H9 (cell line): Measurements from ENCODE around the gene CD79A. TPM values are rescaled to one million over a fixed set of nuclear protein-coding genes. Genes with fewer than 3 reads are reported as not detected.

ENCODE experiments used
- DNase-seq: peaks from one replicate; pipeline ENCODE4 v3.0.0-alpha.2; 2017
- H2AFZ ChIP-seq: one replicate; pipeline ENCODE4 v1.6.1; 2013; ENCODE audit warnings: mild to moderate bottlenecking, low read length, control low read depth, moderate library complexity
- H2AK5ac ChIP-seq: 2 replicates; pipeline ENCODE4 v1.6.1; 2013; ENCODE audit warnings: low read length, control low read depth, mixed read lengths; ENCODE audit not compliant: insufficient read length
- H2BK120ac ChIP-seq: one replicate; pipeline ENCODE4 v1.6.1; 2013; ENCODE audit warnings: low read depth, mild to moderate bottlenecking, low read length, control low read depth, inconsistent platforms; ENCODE audit not compliant: poor library complexity, severe bottlenecking
- H2BK12ac ChIP-seq: 2 replicates; pipeline ENCODE4 v1.6.1; 2013; ENCODE audit warnings: low read length, control low read depth, mixed read lengths, low read depth; ENCODE audit not compliant: insufficient read length
- H2BK15ac ChIP-seq: 2 replicates; pipeline ENCODE4 v1.6.1; 2013; ENCODE audit warnings: low read depth, low read length, control low read depth
- H2BK20ac ChIP-seq: one replicate; pipeline ENCODE4 v1.6.1; 2013; ENCODE audit warnings: low read depth, mild to moderate bottlenecking, low read length, control low read depth, inconsistent platforms; ENCODE audit not compliant: poor library complexity, severe bottlenecking
- H2BK5ac ChIP-seq: 2 replicates; pipeline ENCODE4 v1.6.1; 2013; ENCODE audit warnings: low read length, control low read depth, mixed read lengths; ENCODE audit not compliant: insufficient read length
- H3K14ac ChIP-seq: 2 replicates; pipeline ENCODE4 v1.6.1; 2013; ENCODE audit warnings: low read length, control low read depth; ENCODE audit not compliant: insufficient read depth
- H3K18ac ChIP-seq: 2 replicates; pipeline ENCODE4 v1.6.1; 2013; ENCODE audit warnings: low read depth, mild to moderate bottlenecking, mixed read lengths, low read length, control low read depth; ENCODE audit not compliant: insufficient read length
- H3K23ac ChIP-seq: 2 replicates; pipeline ENCODE4 v1.6.1; 2013; ENCODE audit warnings: low read length, control low read depth, mixed read lengths, low read depth; ENCODE audit not compliant: insufficient read length
- H3K23me2 ChIP-seq: 2 replicates; pipeline ENCODE4 v1.6.1; 2013; ENCODE audit warnings: low read depth, mild to moderate bottlenecking, mixed read lengths, low read length, control low read depth; ENCODE audit not compliant: insufficient read length, poor library complexity, severe bottlenecking
- H3K27ac ChIP-seq: 2 replicates; pipeline ENCODE4 v1.5.1; 2013; ENCODE audit warnings: low read length, control low read depth, mixed read lengths, low read depth; ENCODE audit not compliant: insufficient read length
- H3K27me3 ChIP-seq: 2 replicates; pipeline ENCODE4 v1.6.1; 2013; ENCODE audit warnings: low read length, control low read depth, inconsistent platforms; ENCODE audit not compliant: insufficient read depth
- H3K4ac ChIP-seq: 2 replicates; pipeline ENCODE4 v1.6.1; 2013; ENCODE audit warnings: low read depth, mild to moderate bottlenecking, control low read depth, inconsistent platforms, low read length, moderate library complexity
- H3K4me1 ChIP-seq: 2 replicates; pipeline ENCODE4 v1.6.1; 2013; ENCODE audit warnings: low read length, control low read depth, inconsistent platforms; ENCODE audit not compliant: insufficient read depth
- H3K4me2 ChIP-seq: 2 replicates; pipeline ENCODE4 v1.6.1; 2013; ENCODE audit warnings: low read length, control low read depth, mixed read lengths; ENCODE audit not compliant: insufficient read length, insufficient read depth
- H3K56ac ChIP-seq: 2 replicates; pipeline ENCODE4 v1.6.1; 2013; ENCODE audit warnings: low read depth, mild to moderate bottlenecking, mixed read lengths, low read length, control low read depth; ENCODE audit not compliant: insufficient read length
- H3K79me1 ChIP-seq: 2 replicates; pipeline ENCODE4 v1.6.1; 2013; ENCODE audit warnings: low read depth, mild to moderate bottlenecking, moderate library complexity, low read length, control low read depth, inconsistent platforms; ENCODE audit not compliant: insufficient read depth, poor library complexity, severe bottlenecking
- H3K79me2 ChIP-seq: 2 replicates; pipeline ENCODE4 v1.6.1; 2013; ENCODE audit warnings: low read length, control low read depth, inconsistent platforms; ENCODE audit not compliant: insufficient read depth
- H3K9ac ChIP-seq: 2 replicates; pipeline ENCODE4 v1.6.1; 2013; ENCODE audit warnings: low read length, control low read depth, mixed read lengths; ENCODE audit not compliant: insufficient read length; ENCODE audit errors: extremely low read depth
- H3K9me3 ChIP-seq: one replicate; pipeline ENCODE4 v1.6.1; 2013; ENCODE audit warnings: low read depth, low read length, inconsistent platforms; ENCODE audit not compliant: control insufficient read depth
- H3T11ph ChIP-seq: one replicate; pipeline ENCODE4 v1.6.1; 2013; ENCODE audit warnings: mild to moderate bottlenecking, low read length, control low read depth, inconsistent platforms
- H4K20me1 ChIP-seq: one replicate; pipeline ENCODE4 v1.6.1; 2013; ENCODE audit not compliant: control insufficient read depth, insufficient read length, insufficient read depth
- H4K5ac ChIP-seq: 2 replicates; pipeline ENCODE4 v1.6.1; 2013; ENCODE audit warnings: low read depth, mild to moderate bottlenecking, mixed read lengths, low read length, control low read depth; ENCODE audit not compliant: insufficient read length
- H4K8ac ChIP-seq: replicated peaks from 2 replicates; pipeline ENCODE4 v1.6.1; 2013; ENCODE audit warnings: low read length, control low read depth, mixed read lengths, low read depth; ENCODE audit not compliant: insufficient read length
- H4K91ac ChIP-seq: 2 replicates; pipeline ENCODE4 v1.6.1; 2013; ENCODE audit warnings: low read depth, mild to moderate bottlenecking, moderate library complexity, mixed read lengths, low read length, control low read depth; ENCODE audit not compliant: insufficient read length
- H3K27ac Mint-ChIP-seq, 3 experiments: 2 replicates in 2 of 3; 3 replicates in 1 of 3; pipeline ENCODE4 v1.8.0; 2020 to 2021; ENCODE audit warnings: mixed read lengths in 3 of 3, mild to moderate bottlenecking in 1 of 3, moderate library complexity in 1 of 3
- H3K27me3 Mint-ChIP-seq: 2 replicates; pipeline ENCODE4 v1.8.0; 2021; ENCODE audit warnings: low read depth, mild to moderate bottlenecking, moderate library complexity, mixed read lengths
- H3K36me3 Mint-ChIP-seq, 3 experiments: 2 replicates in 2 of 3; 3 replicates in 1 of 3; pipeline ENCODE4 v1.8.0; 2020 to 2021; ENCODE audit warnings: low read depth in 3 of 3, mixed read lengths in 3 of 3; ENCODE audit not compliant: insufficient read depth in 1 of 3
- H3K4me1 Mint-ChIP-seq, 2 experiments: 2 replicates each; pipeline ENCODE4 v1.8.0; 2020; ENCODE audit warnings: mixed read lengths in 2 of 2
- H3K4me3 Mint-ChIP-seq, 2 experiments: 2 replicates in 1 of 2; 3 replicates in 1 of 2; pipeline ENCODE4 v1.8.0; 2020 to 2021; ENCODE audit warnings: mild to moderate bottlenecking in 2 of 2, mixed read lengths in 2 of 2, moderate library complexity in 1 of 2
- H3K9me3 Mint-ChIP-seq, 2 experiments: 2 replicates in 1 of 2; 3 replicates in 1 of 2; pipeline ENCODE4 v1.8.0; 2020; ENCODE audit warnings: mild to moderate bottlenecking in 2 of 2, mixed read lengths in 2 of 2, moderate library complexity in 1 of 2
- WGBS: extraction: QIAGEN DNeasy Blood & Tissue Kit; methylation state at CpG from one replicate; pipeline ENCODE4 v1.1.7; 2013; ENCODE audit warnings: missing lambda C conversion rate, low lambda C conversion rate, mixed read lengths; ENCODE audit not compliant: insufficient read length; ENCODE audit errors: extremely low coverage; 5-methylcytosine and 5-hydroxymethylcytosine counted together
- total RNA-seq: library from RNA; stranded (reverse); gene quantifications from 2 replicates; pipeline ENCODE4 v1.2.1, GENCODE V29; 2021
- TF ChIP-seq, protein P1 (sequence below): fragments of 200-600 bp; sonication (generic); conservative IDR thresholded peaks from 3 replicates; pipeline ENCODE4 v1.8.0; 2021; ENCODE audit warnings: antibody characterized with exemption, mild to moderate bottlenecking

Gene CD79A
- total RNA-seq, 1 experiment from 2014 or later, result 0.22 TPM

DNA sequence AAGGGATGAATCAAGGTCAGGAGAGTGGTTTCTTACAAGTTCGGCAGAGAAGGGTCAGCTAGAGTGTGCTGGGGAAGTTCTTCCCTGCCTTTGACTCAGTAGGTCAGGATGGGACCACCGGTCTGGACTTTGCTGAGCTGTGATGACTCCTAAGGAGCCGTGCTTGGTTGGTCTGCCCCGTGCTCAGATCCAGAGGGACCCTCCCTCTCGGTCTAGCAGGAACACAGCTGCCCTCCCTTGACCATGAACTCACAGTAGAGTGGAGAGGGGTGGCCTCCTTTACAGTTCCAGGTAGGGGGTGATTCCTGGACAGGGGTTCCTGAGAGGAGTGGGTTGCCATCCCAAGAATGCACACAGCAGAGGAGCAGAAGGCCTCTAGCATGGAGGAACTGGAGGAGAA is 12.7 kb upstream of the CD79A start:
- Histone ChIP-seq H4K8ac (no peak overlapping the region), H3K9me3 (no peaks in the 10 kb centered on the region), H4K5ac (no peak overlapping the region), H4K91ac (no peak overlapping the region), H3K23me2 (peaks cover 9% of the 10 kb centered on the region), H3K27ac (peak overlapping the region; percentile 6), H3K4me2 (no peak overlapping the region), H3K14ac (no peak overlapping the region), H2AFZ (no peak overlapping the region), H2BK5ac (no peak overlapping the region), H3K4me1 (no peaks in the 10 kb centered on the region; the same call in 1 of the 2 replicates), H3K79me1 (peaks cover 22% of the 10 kb centered on the region), H3T11ph (no peak overlapping the region), H2BK12ac (no peak overlapping the region), H3K18ac (no peak overlapping the region), H3K56ac (no peak overlapping the region), H2BK15ac (no peak overlapping the region), H3K27me3 (no peaks in the 10 kb centered on the region), H2BK120ac (no peak overlapping the region), H3K9ac (peak overlapping the region; percentile 28), H2AK5ac (no peak overlapping the region), H3K79me2 (peaks cover 29% of the 10 kb centered on the region), H4K20me1 (no peaks in the 10 kb centered on the region), H3K23ac (no peak overlapping the region), H2BK20ac (no peak overlapping the region), H3K4ac (no peak overlapping the region)
- no peak for DNase-seq
- Mint-ChIP-seq H3K4me1 (peaks cover 35 to 51% of the 10 kb centered on the region in 2 experiments), H3K27me3 (no peaks in the 10 kb centered on the region; the same call in 1 of the 2 replicates), H3K9me3 (no peaks in the 10 kb centered on the region; a peak in 1 of 5 replicates), H3K36me3 (peaks cover 60 to 87% (median 76%) of the 10 kb centered on the region in 3 experiments), H3K27ac (peak overlapping the region; percentile 66 to 93 (median 82); a peak in 5 of 7 replicates), H3K4me3 (peak overlapping the region; percentile 34 to 40; a peak in 4 of 5 replicates)
- TF ChIP-seq, protein P1, sequence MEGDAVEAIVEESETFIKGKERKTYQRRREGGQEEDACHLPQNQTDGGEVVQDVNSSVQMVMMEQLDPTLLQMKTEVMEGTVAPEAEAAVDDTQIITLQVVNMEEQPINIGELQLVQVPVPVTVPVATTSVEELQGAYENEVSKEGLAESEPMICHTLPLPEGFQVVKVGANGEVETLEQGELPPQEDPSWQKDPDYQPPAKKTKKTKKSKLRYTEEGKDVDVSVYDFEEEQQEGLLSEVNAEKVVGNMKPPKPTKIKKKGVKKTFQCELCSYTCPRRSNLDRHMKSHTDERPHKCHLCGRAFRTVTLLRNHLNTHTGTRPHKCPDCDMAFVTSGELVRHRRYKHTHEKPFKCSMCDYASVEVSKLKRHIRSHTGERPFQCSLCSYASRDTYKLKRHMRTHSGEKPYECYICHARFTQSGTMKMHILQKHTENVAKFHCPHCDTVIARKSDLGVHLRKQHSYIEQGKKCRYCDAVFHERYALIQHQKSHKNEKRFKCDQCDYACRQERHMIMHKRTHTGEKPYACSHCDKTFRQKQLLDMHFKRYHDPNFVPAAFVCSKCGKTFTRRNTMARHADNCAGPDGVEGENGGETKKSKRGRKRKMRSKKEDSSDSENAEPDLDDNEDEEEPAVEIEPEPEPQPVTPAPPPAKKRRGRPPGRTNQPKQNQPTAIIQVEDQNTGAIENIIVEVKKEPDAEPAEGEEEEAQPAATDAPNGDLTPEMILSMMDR, result no peak
- no CpG with 5 or more reads among the region's 5 CpGs for WGBS
